H9 (cell line): Measurements from ENCODE around the gene FSHR. TPM values are rescaled to one million over a fixed set of nuclear protein-coding genes. Genes with fewer than 3 reads are reported as not detected.

ENCODE experiments used
- DNase-seq: peaks from one replicate; pipeline ENCODE4 v3.0.0-alpha.2; 2017
- H2AFZ ChIP-seq: one replicate; pipeline ENCODE4 v1.6.1; 2013; ENCODE audit warnings: mild to moderate bottlenecking, low read length, control low read depth, moderate library complexity
- H2AK5ac ChIP-seq: 2 replicates; pipeline ENCODE4 v1.6.1; 2013; ENCODE audit warnings: low read length, control low read depth, mixed read lengths; ENCODE audit not compliant: insufficient read length
- H2BK120ac ChIP-seq: one replicate; pipeline ENCODE4 v1.6.1; 2013; ENCODE audit warnings: low read depth, mild to moderate bottlenecking, low read length, control low read depth, inconsistent platforms; ENCODE audit not compliant: poor library complexity, severe bottlenecking
- H2BK12ac ChIP-seq: 2 replicates; pipeline ENCODE4 v1.6.1; 2013; ENCODE audit warnings: low read length, control low read depth, mixed read lengths, low read depth; ENCODE audit not compliant: insufficient read length
- H2BK15ac ChIP-seq: 2 replicates; pipeline ENCODE4 v1.6.1; 2013; ENCODE audit warnings: low read depth, low read length, control low read depth
- H2BK20ac ChIP-seq: one replicate; pipeline ENCODE4 v1.6.1; 2013; ENCODE audit warnings: low read depth, mild to moderate bottlenecking, low read length, control low read depth, inconsistent platforms; ENCODE audit not compliant: poor library complexity, severe bottlenecking
- H2BK5ac ChIP-seq: 2 replicates; pipeline ENCODE4 v1.6.1; 2013; ENCODE audit warnings: low read length, control low read depth, mixed read lengths; ENCODE audit not compliant: insufficient read length
- H3K14ac ChIP-seq: 2 replicates; pipeline ENCODE4 v1.6.1; 2013; ENCODE audit warnings: low read length, control low read depth; ENCODE audit not compliant: insufficient read depth
- H3K18ac ChIP-seq: 2 replicates; pipeline ENCODE4 v1.6.1; 2013; ENCODE audit warnings: low read depth, mild to moderate bottlenecking, mixed read lengths, low read length, control low read depth; ENCODE audit not compliant: insufficient read length
- H3K23ac ChIP-seq: 2 replicates; pipeline ENCODE4 v1.6.1; 2013; ENCODE audit warnings: low read length, control low read depth, mixed read lengths, low read depth; ENCODE audit not compliant: insufficient read length
- H3K23me2 ChIP-seq: 2 replicates; pipeline ENCODE4 v1.6.1; 2013; ENCODE audit warnings: low read depth, mild to moderate bottlenecking, mixed read lengths, low read length, control low read depth; ENCODE audit not compliant: insufficient read length, poor library complexity, severe bottlenecking
- H3K27ac ChIP-seq: 2 replicates; pipeline ENCODE4 v1.5.1; 2013; ENCODE audit warnings: low read length, control low read depth, mixed read lengths, low read depth; ENCODE audit not compliant: insufficient read length
- H3K27me3 ChIP-seq: 2 replicates; pipeline ENCODE4 v1.6.1; 2013; ENCODE audit warnings: low read length, control low read depth, inconsistent platforms; ENCODE audit not compliant: insufficient read depth
- H3K4ac ChIP-seq: 2 replicates; pipeline ENCODE4 v1.6.1; 2013; ENCODE audit warnings: low read depth, mild to moderate bottlenecking, control low read depth, inconsistent platforms, low read length, moderate library complexity
- H3K4me1 ChIP-seq: 2 replicates; pipeline ENCODE4 v1.6.1; 2013; ENCODE audit warnings: low read length, control low read depth, inconsistent platforms; ENCODE audit not compliant: insufficient read depth
- H3K4me2 ChIP-seq: 2 replicates; pipeline ENCODE4 v1.6.1; 2013; ENCODE audit warnings: low read length, control low read depth, mixed read lengths; ENCODE audit not compliant: insufficient read length, insufficient read depth
- H3K56ac ChIP-seq: 2 replicates; pipeline ENCODE4 v1.6.1; 2013; ENCODE audit warnings: low read depth, mild to moderate bottlenecking, mixed read lengths, low read length, control low read depth; ENCODE audit not compliant: insufficient read length
- H3K79me1 ChIP-seq: 2 replicates; pipeline ENCODE4 v1.6.1; 2013; ENCODE audit warnings: low read depth, mild to moderate bottlenecking, moderate library complexity, low read length, control low read depth, inconsistent platforms; ENCODE audit not compliant: insufficient read depth, poor library complexity, severe bottlenecking
- H3K79me2 ChIP-seq: 2 replicates; pipeline ENCODE4 v1.6.1; 2013; ENCODE audit warnings: low read length, control low read depth, inconsistent platforms; ENCODE audit not compliant: insufficient read depth
- H3K9ac ChIP-seq: 2 replicates; pipeline ENCODE4 v1.6.1; 2013; ENCODE audit warnings: low read length, control low read depth, mixed read lengths; ENCODE audit not compliant: insufficient read length; ENCODE audit errors: extremely low read depth
- H3K9me3 ChIP-seq: one replicate; pipeline ENCODE4 v1.6.1; 2013; ENCODE audit warnings: low read depth, low read length, inconsistent platforms; ENCODE audit not compliant: control insufficient read depth
- H3T11ph ChIP-seq: one replicate; pipeline ENCODE4 v1.6.1; 2013; ENCODE audit warnings: mild to moderate bottlenecking, low read length, control low read depth, inconsistent platforms
- H4K20me1 ChIP-seq: one replicate; pipeline ENCODE4 v1.6.1; 2013; ENCODE audit not compliant: control insufficient read depth, insufficient read length, insufficient read depth
- H4K5ac ChIP-seq: 2 replicates; pipeline ENCODE4 v1.6.1; 2013; ENCODE audit warnings: low read depth, mild to moderate bottlenecking, mixed read lengths, low read length, control low read depth; ENCODE audit not compliant: insufficient read length
- H4K8ac ChIP-seq: replicated peaks from 2 replicates; pipeline ENCODE4 v1.6.1; 2013; ENCODE audit warnings: low read length, control low read depth, mixed read lengths, low read depth; ENCODE audit not compliant: insufficient read length
- H4K91ac ChIP-seq: 2 replicates; pipeline ENCODE4 v1.6.1; 2013; ENCODE audit warnings: low read depth, mild to moderate bottlenecking, moderate library complexity, mixed read lengths, low read length, control low read depth; ENCODE audit not compliant: insufficient read length
- H3K27ac Mint-ChIP-seq, 3 experiments: 2 replicates in 2 of 3; 3 replicates in 1 of 3; pipeline ENCODE4 v1.8.0; 2020 to 2021; ENCODE audit warnings: mixed read lengths in 3 of 3, mild to moderate bottlenecking in 1 of 3, moderate library complexity in 1 of 3
- H3K27me3 Mint-ChIP-seq: 2 replicates; pipeline ENCODE4 v1.8.0; 2021; ENCODE audit warnings: low read depth, mild to moderate bottlenecking, moderate library complexity, mixed read lengths
- H3K36me3 Mint-ChIP-seq, 3 experiments: 2 replicates in 2 of 3; 3 replicates in 1 of 3; pipeline ENCODE4 v1.8.0; 2020 to 2021; ENCODE audit warnings: low read depth in 3 of 3, mixed read lengths in 3 of 3; ENCODE audit not compliant: insufficient read depth in 1 of 3
- H3K4me1 Mint-ChIP-seq, 2 experiments: 2 replicates each; pipeline ENCODE4 v1.8.0; 2020; ENCODE audit warnings: mixed read lengths in 2 of 2
- H3K4me3 Mint-ChIP-seq, 2 experiments: 2 replicates in 1 of 2; 3 replicates in 1 of 2; pipeline ENCODE4 v1.8.0; 2020 to 2021; ENCODE audit warnings: mild to moderate bottlenecking in 2 of 2, mixed read lengths in 2 of 2, moderate library complexity in 1 of 2
- H3K9me3 Mint-ChIP-seq, 2 experiments: 2 replicates in 1 of 2; 3 replicates in 1 of 2; pipeline ENCODE4 v1.8.0; 2020; ENCODE audit warnings: mild to moderate bottlenecking in 2 of 2, mixed read lengths in 2 of 2, moderate library complexity in 1 of 2
- WGBS: extraction: QIAGEN DNeasy Blood & Tissue Kit; methylation state at CpG from one replicate; pipeline ENCODE4 v1.1.7; 2013; ENCODE audit warnings: missing lambda C conversion rate, low lambda C conversion rate, mixed read lengths; ENCODE audit not compliant: insufficient read length; ENCODE audit errors: extremely low coverage; 5-methylcytosine and 5-hydroxymethylcytosine counted together
- total RNA-seq: library from RNA; stranded (reverse); gene quantifications from 2 replicates; pipeline ENCODE4 v1.2.1, GENCODE V29; 2021
- TF ChIP-seq, protein P1 (sequence below): fragments of 200-600 bp; sonication (generic); conservative IDR thresholded peaks from 3 replicates; pipeline ENCODE4 v1.8.0; 2021; ENCODE audit warnings: antibody characterized with exemption, mild to moderate bottlenecking

FSHR gene
- total RNA-seq, 1 experiment from 2014 or later = not detected

DNA sequence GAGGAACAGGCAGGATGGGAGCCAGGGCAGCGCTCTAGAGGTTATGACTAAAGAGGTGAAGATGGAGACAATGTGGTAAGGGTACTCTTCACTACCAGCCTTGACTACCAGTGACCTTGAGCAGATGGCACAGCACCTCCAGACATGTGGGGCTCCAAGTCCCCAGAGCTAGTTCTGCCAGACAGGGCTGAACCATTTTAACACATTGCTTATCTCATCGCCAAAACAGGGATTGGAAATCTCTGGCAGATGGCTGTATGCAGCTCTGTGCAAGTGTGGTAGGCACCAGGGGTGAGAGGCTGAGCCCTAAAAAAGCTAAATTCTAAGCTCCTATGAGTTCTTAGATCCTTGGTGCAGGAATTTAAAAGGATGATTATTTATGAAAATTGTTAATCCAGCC, 41.3 kb downstream of the FSHR start:
- no peak overlapping the region for H2BK20ac ChIP-seq
- H2BK15ac ChIP-seq = no peak overlapping the region
- peaks cover 8 to 15% of the 10 kb centered on the region in 2 experiments for H3K4me1 Mint-ChIP-seq
- H3K9me3 ChIP-seq = no peaks in the 10 kb centered on the region
- H2BK5ac ChIP-seq = no peak overlapping the region
- no peaks in the 10 kb centered on the region for H3K9me3 Mint-ChIP-seq
- H3K4me2 ChIP-seq = no peak overlapping the region
- H4K91ac ChIP-seq = no peak overlapping the region
- H3K56ac ChIP-seq = no peak overlapping the region
- TF ChIP-seq, protein P1, sequence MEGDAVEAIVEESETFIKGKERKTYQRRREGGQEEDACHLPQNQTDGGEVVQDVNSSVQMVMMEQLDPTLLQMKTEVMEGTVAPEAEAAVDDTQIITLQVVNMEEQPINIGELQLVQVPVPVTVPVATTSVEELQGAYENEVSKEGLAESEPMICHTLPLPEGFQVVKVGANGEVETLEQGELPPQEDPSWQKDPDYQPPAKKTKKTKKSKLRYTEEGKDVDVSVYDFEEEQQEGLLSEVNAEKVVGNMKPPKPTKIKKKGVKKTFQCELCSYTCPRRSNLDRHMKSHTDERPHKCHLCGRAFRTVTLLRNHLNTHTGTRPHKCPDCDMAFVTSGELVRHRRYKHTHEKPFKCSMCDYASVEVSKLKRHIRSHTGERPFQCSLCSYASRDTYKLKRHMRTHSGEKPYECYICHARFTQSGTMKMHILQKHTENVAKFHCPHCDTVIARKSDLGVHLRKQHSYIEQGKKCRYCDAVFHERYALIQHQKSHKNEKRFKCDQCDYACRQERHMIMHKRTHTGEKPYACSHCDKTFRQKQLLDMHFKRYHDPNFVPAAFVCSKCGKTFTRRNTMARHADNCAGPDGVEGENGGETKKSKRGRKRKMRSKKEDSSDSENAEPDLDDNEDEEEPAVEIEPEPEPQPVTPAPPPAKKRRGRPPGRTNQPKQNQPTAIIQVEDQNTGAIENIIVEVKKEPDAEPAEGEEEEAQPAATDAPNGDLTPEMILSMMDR = no peak
- H3T11ph ChIP-seq = no peak overlapping the region
- H3K4me3 Mint-ChIP-seq = no peak overlapping the region
- no peak overlapping the region for H4K8ac ChIP-seq
- no peak overlapping the region for H4K5ac ChIP-seq
- WGBS = no CpG with 5 or more reads among the region's 2 CpGs
- no peaks in the 10 kb centered on the region for H3K36me3 Mint-ChIP-seq
- H3K23ac ChIP-seq = no peak overlapping the region
- no peaks in the 10 kb centered on the region for H3K27me3 Mint-ChIP-seq
- no peaks in the 10 kb centered on the region for H3K23me2 ChIP-seq
- no peak overlapping the region for H2AFZ ChIP-seq
- no peaks in the 10 kb centered on the region for H3K4me1 ChIP-seq
- H3K79me1 ChIP-seq = no peaks in the 10 kb centered on the region
- no peak overlapping the region for H3K9ac ChIP-seq
- no peak overlapping the region for H3K18ac ChIP-seq
- H3K27ac Mint-ChIP-seq = no peak overlapping the region
- no peaks in the 10 kb centered on the region for H3K79me2 ChIP-seq
- H3K4ac ChIP-seq = no peak overlapping the region
- no peak overlapping the region for H2AK5ac ChIP-seq
- no peak overlapping the region for H2BK12ac ChIP-seq
- no peak for DNase-seq
- H3K27me3 ChIP-seq = no peaks in the 10 kb centered on the region
- H4K20me1 ChIP-seq = no peaks in the 10 kb centered on the region
- H3K14ac ChIP-seq = no peak overlapping the region
- H2BK120ac ChIP-seq = no peak overlapping the region
- no peak overlapping the region for H3K27ac ChIP-seq
